Measurements from ENCODE around the gene SYT1.
A peak's percentile ranks its signal among the peaks of the same experiment; 100 is the strongest.

SYT1 gene

DNA sequence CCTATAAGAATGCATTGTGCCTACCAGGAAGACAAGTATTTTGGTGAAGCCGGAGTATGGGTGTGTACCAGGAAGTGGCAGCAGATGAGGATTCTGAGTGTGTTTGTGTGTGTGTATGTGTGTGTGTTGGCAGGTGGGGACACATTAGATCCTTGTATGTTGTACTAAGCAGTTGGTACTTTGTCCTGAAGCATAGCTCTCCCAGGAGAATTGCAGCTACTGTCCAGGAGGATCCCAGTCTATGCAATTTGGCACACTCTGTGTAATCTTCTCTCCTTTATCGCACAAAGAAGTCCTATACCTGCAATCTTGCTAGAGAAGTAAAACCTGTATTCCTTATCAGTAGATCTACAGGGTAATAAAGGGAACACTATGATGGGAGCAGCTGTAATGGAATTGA lies 549.7 kb downstream of the SYT1 start:
- DNase-seq (ENCODE audit: low read depth): peak; percentile 20
- no peak overlapping the region for H3K4me3 ChIP-seq (ENCODE audit: low read length)
- TF ChIP-seq, protein P1, sequence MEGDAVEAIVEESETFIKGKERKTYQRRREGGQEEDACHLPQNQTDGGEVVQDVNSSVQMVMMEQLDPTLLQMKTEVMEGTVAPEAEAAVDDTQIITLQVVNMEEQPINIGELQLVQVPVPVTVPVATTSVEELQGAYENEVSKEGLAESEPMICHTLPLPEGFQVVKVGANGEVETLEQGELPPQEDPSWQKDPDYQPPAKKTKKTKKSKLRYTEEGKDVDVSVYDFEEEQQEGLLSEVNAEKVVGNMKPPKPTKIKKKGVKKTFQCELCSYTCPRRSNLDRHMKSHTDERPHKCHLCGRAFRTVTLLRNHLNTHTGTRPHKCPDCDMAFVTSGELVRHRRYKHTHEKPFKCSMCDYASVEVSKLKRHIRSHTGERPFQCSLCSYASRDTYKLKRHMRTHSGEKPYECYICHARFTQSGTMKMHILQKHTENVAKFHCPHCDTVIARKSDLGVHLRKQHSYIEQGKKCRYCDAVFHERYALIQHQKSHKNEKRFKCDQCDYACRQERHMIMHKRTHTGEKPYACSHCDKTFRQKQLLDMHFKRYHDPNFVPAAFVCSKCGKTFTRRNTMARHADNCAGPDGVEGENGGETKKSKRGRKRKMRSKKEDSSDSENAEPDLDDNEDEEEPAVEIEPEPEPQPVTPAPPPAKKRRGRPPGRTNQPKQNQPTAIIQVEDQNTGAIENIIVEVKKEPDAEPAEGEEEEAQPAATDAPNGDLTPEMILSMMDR (IDR thresholded peaks at IDR 0.05; ENCODE audit: insufficient read depth, low read depth, low read length, missing control alignments): no peak

DNA sequence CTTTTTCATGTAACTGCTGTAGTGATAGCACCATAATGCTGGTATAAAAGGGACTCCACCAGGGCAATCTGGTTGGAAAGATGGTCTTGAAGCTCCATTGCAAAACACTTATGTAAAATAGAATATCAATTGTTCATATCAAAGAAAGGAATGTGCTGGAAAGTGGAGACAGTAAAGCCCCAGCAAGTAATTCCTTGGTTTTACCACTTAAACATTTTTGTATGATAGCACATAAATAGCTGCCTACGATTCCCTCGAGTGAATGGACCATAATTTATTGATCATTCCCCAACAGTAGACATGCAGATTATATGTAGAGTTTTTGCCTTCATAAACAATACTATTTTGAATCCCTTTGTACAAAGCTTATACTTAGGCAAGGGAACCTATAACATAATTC lies 550.7 kb downstream of the SYT1 start:
- DNase-seq (ENCODE audit: low read depth): no peak
- TF ChIP-seq, protein P1 (IDR thresholded peaks at IDR 0.05; ENCODE audit: insufficient read depth, low read depth, low read length, missing control alignments): no peak

DNA sequence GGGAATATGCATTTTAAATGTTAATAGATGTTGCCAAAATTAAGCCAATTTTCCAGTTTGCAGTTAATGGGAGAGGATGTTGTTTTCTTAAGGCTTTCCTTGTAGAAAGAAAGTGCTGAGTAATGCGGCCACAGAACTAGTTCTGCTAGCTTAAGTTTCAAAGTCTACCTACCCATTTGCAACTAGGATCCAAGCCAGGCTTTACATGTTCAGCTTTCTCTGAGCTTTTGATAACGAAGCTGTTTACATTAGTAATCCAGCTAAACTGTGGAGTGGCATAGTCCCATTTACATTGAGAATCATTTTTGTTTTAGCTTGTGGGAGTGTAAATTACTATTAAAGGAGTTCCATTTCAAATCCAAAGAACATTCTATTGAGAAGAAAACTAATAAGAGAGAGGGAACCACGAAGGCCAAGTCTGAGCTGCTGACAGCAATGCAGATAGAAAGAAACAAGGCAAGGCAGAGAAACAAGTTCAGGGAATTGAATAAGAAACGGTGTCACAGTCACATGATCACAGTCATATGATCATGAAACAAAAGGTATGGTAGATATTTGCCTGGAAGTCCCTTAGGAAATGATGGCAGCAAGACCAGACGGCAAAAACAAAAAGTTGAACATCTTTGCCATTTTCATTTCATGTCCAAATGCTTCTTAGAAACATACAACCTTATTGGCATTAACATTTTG lies 551.3 kb downstream of the SYT1 start:
- H3K4me3 ChIP-seq (ENCODE audit: low read length): peak overlapping the region; percentile 2
- DNase-seq (ENCODE audit: low read depth): peak; percentile 87
- TF ChIP-seq, protein P1 (IDR thresholded peaks at IDR 0.05; ENCODE audit: insufficient read depth, low read depth, low read length, missing control alignments): no peak

More for the DNA sequence above, 550.7 kb downstream of the SYT1 start:
- no peak overlapping the region for H3K4me3 ChIP-seq (ENCODE audit: low read length)

DNA sequence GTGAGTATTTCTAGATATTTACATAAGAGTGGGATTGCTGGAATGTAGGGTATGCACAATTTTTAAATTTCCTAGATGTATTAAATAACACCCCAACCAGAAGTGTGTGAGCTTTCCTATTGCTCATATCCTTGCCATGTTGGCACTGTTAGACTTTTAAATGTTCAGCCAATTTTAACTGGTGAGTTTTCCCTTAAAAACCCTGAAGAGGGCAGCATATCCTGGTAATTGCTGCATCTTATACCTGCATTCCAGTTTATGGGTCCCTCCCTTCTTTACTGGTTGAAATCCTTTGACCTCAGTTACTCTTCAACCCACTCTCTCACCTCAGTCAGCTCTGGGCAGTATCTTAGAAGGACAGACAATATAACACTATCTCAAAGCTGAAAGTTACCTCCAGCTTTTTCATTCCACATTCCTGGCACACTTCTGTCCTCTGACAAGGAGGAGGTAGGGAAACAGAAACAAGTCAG lies 555.6 kb downstream of the SYT1 start:
- peak; percentile 77 for DNase-seq (ENCODE audit: low read depth)
- TF ChIP-seq, protein P1 (IDR thresholded peaks at IDR 0.05; ENCODE audit: insufficient read depth, low read depth, low read length, missing control alignments): peak; percentile 66
- no peak overlapping the region for H3K4me3 ChIP-seq (ENCODE audit: low read length)

DNA sequence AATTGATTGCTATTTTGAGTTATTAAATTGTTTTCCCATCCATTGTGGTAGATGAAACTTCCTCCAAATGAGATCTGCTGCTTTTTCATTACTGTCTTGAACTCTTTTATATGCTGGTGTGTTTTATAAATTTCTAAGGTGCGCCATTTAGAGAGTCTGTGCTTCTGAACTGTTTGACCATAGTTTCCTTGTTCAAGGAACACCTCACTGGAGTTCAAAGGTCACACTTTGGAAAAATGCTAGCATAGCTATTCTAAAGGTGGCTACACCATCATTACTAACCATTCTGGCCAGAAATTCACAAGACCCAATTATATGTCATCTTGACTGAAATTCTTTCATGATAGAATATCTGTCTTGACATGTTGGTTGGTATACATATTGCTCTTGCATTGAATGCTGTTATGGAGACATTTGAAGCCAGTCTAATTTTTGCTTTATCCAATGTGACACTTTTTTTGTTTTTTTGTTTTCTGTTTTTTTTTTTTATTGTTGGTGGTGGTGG lies 556.7 kb downstream of the SYT1 start:
- TF ChIP-seq, protein P1 (IDR thresholded peaks at IDR 0.05; ENCODE audit: insufficient read depth, low read depth, low read length, missing control alignments): no peak
- DNase-seq (ENCODE audit: low read depth): peak; percentile 57
- no peak overlapping the region for H3K4me3 ChIP-seq (ENCODE audit: low read length)

DNA sequence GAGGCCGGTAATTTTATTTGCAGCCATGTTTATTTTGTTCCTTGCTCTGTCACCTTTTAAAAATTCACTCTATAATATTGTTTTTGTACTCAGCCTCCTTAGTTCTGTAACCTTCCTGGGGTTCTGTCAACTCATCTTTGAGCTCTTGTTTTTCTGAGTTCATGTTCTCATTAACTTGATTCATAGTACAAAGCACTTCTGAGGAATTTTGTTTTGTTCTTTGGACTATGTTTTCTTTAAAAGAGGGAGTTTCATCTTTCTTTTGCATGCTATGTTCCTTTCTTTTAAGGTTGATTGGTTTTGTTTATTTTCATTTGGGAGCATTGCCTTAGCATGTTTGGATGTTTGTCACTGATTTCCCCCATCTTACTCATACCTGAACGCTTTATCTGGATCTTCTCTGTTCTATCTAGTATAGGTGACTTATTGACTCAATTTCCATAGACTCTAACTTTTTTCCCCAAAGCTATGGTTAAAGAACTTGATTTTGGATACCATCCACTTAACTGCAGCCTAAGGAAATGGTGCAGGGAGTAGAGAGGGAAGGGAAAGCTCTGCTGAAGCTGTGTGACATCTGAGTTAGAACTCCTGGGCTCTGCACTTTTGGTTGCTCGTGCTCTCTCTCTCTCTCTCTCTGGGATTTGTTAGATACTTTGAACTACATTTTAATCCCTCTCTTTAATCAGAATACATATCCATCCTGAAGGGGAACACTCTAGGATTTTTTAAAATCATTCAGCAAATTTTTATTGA lies 557.7 kb downstream of the SYT1 start:
- TF ChIP-seq, protein P1 (IDR thresholded peaks at IDR 0.05; ENCODE audit: insufficient read depth, low read depth, low read length, missing control alignments): no peak
- no peak overlapping the region for H3K4me3 ChIP-seq (ENCODE audit: low read length)
- DNase-seq (ENCODE audit: low read depth): peak; percentile 60
